Epithelial cell of esophagus (primary cell): ENCODE results near the gene RNF34.

Experiments used
- DNase-seq: peaks from one replicate; pipeline ENCODE4 v3.0.0; 2010; ENCODE audit warnings: low read depth
- H3K4me3 ChIP-seq: 2 replicates; pipeline ENCODE4 v1.5.1; 2011; ENCODE audit warnings: mild to moderate bottlenecking, low read length, control low read depth
- TF ChIP-seq, protein P1 (sequence below): IDR thresholded peaks from 2 replicates; pipeline ENCODE4 v1.5.1; 2011; ENCODE audit warnings: low read depth, mild to moderate bottlenecking, low read length, control low read depth, inconsistent platforms; ENCODE audit not compliant: insufficient read depth; ENCODE audit errors: missing control alignments

The RNF34 gene

DNA sequence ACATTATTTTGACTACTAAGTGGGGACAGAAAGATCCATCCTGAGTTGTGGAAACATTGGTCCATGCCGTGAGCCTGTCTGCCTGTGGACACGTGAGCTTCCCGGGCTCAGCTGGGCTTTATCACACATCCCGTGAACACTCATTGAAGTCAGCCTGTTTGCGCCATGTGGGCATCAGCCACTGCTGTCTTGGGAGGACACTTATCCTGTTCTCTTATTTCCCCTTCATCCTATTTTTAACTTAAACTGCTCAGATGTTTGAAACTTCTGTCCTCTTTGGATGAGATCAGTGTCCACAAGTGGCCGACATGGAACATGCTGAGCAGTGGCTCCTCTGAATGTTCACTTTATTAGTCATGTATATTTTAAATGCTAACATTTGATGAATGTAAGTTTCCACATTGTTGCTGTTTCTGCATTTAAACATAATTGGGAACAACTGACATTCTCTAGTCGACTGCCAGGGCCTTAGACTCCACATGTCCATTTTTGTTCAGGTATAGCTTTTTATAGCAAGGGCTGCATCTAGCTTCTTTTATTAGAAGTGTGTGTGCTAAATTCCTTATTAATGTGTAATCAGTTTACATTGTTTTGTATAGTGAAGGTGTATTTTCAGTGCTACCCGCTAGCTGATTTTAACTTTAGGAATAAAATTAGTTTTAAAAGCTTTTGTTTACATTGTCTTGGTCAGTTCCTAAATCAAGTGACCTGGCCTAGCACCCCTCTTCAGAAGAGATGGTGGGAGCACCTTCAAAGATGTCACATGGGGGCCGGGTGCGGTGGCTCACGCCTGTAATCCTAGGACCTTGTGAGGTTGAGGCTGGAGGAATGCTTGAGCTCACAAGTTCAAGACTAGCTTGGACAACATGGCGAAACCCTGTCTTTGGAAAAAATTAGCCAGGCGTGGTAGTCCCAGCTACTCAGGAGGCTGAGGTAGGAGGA, 24.0 kb downstream of the RNF34 start:
- TF ChIP-seq, protein P1, sequence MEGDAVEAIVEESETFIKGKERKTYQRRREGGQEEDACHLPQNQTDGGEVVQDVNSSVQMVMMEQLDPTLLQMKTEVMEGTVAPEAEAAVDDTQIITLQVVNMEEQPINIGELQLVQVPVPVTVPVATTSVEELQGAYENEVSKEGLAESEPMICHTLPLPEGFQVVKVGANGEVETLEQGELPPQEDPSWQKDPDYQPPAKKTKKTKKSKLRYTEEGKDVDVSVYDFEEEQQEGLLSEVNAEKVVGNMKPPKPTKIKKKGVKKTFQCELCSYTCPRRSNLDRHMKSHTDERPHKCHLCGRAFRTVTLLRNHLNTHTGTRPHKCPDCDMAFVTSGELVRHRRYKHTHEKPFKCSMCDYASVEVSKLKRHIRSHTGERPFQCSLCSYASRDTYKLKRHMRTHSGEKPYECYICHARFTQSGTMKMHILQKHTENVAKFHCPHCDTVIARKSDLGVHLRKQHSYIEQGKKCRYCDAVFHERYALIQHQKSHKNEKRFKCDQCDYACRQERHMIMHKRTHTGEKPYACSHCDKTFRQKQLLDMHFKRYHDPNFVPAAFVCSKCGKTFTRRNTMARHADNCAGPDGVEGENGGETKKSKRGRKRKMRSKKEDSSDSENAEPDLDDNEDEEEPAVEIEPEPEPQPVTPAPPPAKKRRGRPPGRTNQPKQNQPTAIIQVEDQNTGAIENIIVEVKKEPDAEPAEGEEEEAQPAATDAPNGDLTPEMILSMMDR: no peak
- no peak for DNase-seq

DNA sequence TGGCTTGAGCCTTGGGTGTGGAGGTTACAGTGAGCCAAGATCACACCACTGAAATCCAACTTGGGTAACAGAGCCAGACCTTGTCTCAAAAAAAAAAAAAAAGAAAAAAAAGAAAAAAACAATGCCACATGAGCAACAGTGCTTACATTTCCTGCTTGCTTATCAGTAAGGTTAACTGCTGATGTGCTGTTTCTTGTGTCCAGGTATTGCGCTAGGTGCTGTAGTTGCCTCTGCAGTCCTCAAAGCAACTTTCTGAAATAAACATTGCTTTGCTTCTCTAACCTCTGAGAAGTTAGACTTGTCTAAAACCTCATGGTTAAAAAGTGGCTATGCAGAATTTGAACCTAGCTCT, 24.7 kb downstream of the RNF34 start:
- DNase-seq: no peak
- TF ChIP-seq, protein P1: no peak
- H3K4me3 ChIP-seq: no peak overlapping the region

More for the DNA sequence above, 24.0 kb downstream of the RNF34 start:
- H3K4me3 ChIP-seq: no peak overlapping the region

DNA sequence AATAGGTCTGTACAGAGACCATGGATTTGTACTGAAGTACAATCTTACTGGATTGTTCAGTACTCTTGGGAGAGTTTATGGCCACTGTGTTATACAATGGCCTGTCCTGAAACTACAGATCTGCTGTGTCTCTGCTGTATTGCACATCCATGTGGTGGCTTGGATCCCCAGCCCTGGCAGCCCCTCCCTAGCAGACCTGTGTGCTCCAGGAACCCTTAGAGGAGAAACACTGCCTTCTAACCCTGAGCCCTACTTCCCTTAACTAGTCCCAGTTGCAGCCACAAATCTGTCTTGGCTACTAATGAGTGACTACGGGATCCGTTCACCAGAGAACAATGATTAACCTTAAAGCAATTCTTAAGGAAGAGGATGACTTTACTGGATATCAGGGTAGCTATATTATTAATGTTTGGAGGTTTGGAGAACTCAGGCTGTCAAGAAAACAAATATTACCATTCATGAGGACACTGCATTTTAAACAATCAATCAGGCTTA, 27.7 kb downstream of the RNF34 start:
- no peak overlapping the region for H3K4me3 ChIP-seq
- TF ChIP-seq, protein P1: no peak
- no peak for DNase-seq

DNA sequence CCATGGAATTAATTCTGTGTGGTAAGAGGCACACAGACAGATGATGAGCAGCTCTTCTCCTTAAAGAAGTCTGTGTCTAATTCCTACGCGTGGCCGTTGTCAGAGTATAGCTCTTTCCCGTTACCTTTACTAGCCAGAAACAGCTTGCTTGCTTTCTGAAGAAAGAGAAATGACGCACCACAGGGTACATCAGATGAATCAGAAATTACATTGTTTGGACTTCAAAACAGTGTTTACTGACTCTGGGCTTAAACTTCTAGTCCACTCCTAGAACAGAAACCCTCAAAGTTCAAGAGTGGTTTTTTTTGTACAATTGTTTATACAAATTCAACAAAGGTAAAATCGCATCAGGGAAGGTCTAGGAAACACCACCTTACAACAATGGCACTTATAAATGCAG, 29.0 kb downstream of the RNF34 start:
- H3K4me3 ChIP-seq: no peak overlapping the region
- no peak for DNase-seq
- TF ChIP-seq, protein P1: no peak

DNA sequence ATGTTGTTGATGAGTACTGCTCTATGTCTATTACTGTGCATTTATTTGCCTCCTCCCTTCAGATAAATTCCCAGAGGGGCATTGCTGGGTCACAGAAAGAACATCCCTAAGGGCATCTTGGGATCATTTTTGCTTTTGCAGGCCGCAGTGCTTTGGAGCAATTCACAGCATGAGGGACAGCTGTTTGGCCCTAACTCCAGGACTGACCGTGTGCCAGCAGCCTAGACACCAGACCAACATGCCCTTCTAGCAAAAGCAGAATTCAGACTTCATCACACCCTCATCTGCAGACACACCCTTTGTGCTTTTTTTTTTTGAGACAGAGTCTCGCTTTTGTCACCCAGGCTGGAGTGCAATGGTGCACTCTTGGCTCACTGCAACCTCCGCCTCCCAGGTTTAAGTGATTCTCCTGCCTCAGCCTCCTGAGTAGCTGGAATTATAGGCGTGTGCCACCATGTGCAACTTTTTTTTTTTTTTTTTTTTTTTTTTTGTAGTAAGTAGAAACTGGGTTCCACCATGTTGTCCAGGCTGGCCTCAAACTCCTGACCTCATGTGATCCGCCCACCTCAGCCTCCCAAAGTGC, 31.0 kb downstream of the RNF34 start:
- TF ChIP-seq, protein P1: no peak
- no peak for DNase-seq
- H3K4me3 ChIP-seq: no peak overlapping the region

DNA sequence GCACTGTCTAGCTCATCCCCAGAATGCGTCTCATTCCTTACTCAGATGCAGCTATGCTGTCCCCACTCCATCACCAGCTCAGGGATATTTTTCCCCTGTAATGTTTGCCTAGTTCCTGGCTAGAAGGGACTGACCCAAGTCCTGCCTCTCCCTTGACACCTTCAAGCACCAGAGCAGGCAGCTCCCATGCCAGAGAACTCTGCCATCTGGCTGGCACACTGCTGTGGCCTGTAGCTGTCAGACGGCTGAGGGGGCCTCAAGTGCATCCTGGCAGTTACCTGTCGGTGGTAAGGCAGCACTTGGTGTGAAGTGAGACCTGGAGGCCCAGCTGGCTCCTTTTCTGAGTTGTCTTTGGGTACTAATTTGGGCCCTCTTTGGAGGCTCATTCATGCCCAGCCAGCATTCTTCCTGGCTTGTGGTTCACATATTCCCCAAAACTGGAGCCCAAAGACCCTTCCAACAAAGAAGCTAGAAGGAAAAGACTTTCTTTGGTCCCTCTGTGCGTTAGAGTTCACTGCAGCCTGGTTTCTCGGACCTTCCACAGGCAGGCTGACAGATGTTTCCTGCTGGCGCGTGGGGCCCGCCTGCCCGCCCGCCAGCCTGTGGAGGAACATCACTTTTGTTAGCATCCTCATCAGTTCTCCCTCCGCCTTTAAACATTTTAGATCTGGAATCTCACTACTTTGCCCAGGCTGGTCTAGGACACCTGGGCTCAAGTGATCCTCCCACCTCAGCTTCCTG, 33.0 kb downstream of the RNF34 start:
- H3K4me3 ChIP-seq: no peak overlapping the region
- DNase-seq: no peak
- TF ChIP-seq, protein P1: no peak
